SU-DHL-6 (cell line): Measurements from ENCODE around the gene EFCAB11.

ENCODE experiments used
- H2AFZ ChIP-seq: fragments of 200-600 bp; sonication (generic); 2 replicates; pipeline ENCODE4 v1.6.1; 2014; ENCODE audit warnings: low read depth, mild to moderate bottlenecking, moderate library complexity, mixed read lengths, antibody characterized with exemption, low read length; ENCODE audit not compliant: severe bottlenecking
- H3F3A ChIP-seq: fragments of 200-600 bp; shearing (Covaris generic); 2 replicates; pipeline ENCODE4 v1.6.0; 2016; ENCODE audit warnings: antibody characterized with exemption, mild to moderate bottlenecking; ENCODE audit not compliant: insufficient read depth
- H3K27ac ChIP-seq: fragments of 200-600 bp; sonication (generic); 2 replicates; pipeline ENCODE4 v1.5.1; 2016; ENCODE audit warnings: low read depth, mild to moderate bottlenecking, low read length, moderate library complexity, mixed read lengths
- H3K27me3 ChIP-seq: fragments of 200-600 bp; sonication (generic), shearing (Covaris generic); 2 replicates; pipeline ENCODE4 v1.6.0; 2014; ENCODE audit warnings: mild to moderate bottlenecking, low read length
- H3K36me3 ChIP-seq: fragments of 200-600 bp; sonication (generic); 2 replicates; pipeline ENCODE4 v1.6.1; 2014; ENCODE audit warnings: mild to moderate bottlenecking, low read length, mixed read lengths
- H3K4me2 ChIP-seq: fragments of 300-600, 200-600 bp; shearing (Covaris generic), sonication (generic); 2 replicates; pipeline ENCODE4 v1.6.0; 2014; ENCODE audit warnings: low read length, low read depth, mild to moderate bottlenecking; ENCODE audit not compliant: poor library complexity, severe bottlenecking
- H3K4me3 ChIP-seq: fragments of 200-600 bp; sonication (generic); 2 replicates; pipeline ENCODE4 v1.5.1; 2014; ENCODE audit warnings: antibody characterized with exemption, low read length, mild to moderate bottlenecking, mixed read lengths; ENCODE audit not compliant: insufficient read depth, poor library complexity, severe bottlenecking
- H3K79me2 ChIP-seq: fragments of 200-600 bp; sonication (generic); 2 replicates; pipeline ENCODE4 v1.6.1; 2014; ENCODE audit warnings: mild to moderate bottlenecking, low read length, moderate library complexity; ENCODE audit not compliant: insufficient read depth
- H3K9ac ChIP-seq: fragments of 200-600 bp; sonication (generic); 2 replicates; pipeline ENCODE4 v1.7.0; 2014; ENCODE audit warnings: mild to moderate bottlenecking, low read length
- H3K9me2 ChIP-seq: fragments of 200-600 bp; sonication (generic); replicated peaks from 2 replicates; pipeline ENCODE4 v1.6.1; 2014; ENCODE audit warnings: low read length; ENCODE audit not compliant: insufficient read depth
- H3K9me3 ChIP-seq: fragments of 200-600 bp; sonication (generic); 2 replicates; pipeline ENCODE4 v1.6.1; 2014; ENCODE audit warnings: low read length, mixed read lengths; ENCODE audit not compliant: insufficient read depth
- H4K20me1 ChIP-seq: fragments of 200-600 bp; sonication (generic); 2 replicates; pipeline ENCODE4 v1.6.1; 2014; ENCODE audit warnings: low read depth, mild to moderate bottlenecking, antibody characterized with exemption, low read length, moderate library complexity, mixed read lengths
- EZH2phosphoT487 ChIP-seq: fragments of 200-600 bp; sonication (generic), shearing (Covaris generic); conservative IDR thresholded peaks from 2 replicates; pipeline ENCODE4 v1.6.1; 2018; ENCODE audit warnings: mild to moderate bottlenecking, antibody characterized with exemption, low read length, moderate library complexity, mixed read lengths
- TF ChIP-seq, protein P1 (sequence below): fragments of 200-600 bp; sonication (generic); IDR thresholded peaks from one replicate; pipeline ENCODE4 v1.5.1; 2017; ENCODE audit warnings: antibody characterized with exemption, mild to moderate bottlenecking, low read length, moderate library complexity; ENCODE audit not compliant: insufficient read depth, poor library complexity, severe bottlenecking

EFCAB11 gene

DNA sequence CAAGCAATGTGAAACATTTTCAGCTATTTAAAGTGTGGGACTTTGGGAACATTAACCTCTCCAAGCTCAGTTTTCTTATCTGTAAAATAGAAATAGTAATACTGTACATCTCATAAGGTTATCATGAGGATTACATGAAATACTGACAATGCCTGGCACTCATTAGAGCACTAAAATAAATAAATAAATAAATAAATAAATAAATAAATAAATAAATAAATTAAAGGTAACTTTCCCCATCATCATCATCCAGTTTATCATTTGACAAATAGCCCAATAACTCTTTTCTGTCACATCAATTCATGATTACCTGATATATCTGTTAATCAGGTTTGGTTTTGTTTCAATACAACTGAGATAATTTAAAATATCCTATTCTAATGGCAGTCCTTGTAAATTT, 48.5 kb downstream of the EFCAB11 start:
- Histone ChIP-seq H4K20me1 (no peaks in the 10 kb centered on the region), H3K9me3 (no peaks in the 10 kb centered on the region), H3K27ac (no peak overlapping the region), H3K27me3 (no peaks in the 10 kb centered on the region), H3K9ac (no peak overlapping the region), H3K36me3 (no peaks in the 10 kb centered on the region), H3F3A (no peaks in the 10 kb centered on the region), H3K4me2 (no peak overlapping the region), H3K9me2 (no peaks in the 10 kb centered on the region), H2AFZ (no peak overlapping the region), H3K79me2 (no peaks in the 10 kb centered on the region), H3K4me3 (no peak overlapping the region)
- no peak for TF ChIP-seq EZH2phosphoT487
- TF ChIP-seq, protein P1, sequence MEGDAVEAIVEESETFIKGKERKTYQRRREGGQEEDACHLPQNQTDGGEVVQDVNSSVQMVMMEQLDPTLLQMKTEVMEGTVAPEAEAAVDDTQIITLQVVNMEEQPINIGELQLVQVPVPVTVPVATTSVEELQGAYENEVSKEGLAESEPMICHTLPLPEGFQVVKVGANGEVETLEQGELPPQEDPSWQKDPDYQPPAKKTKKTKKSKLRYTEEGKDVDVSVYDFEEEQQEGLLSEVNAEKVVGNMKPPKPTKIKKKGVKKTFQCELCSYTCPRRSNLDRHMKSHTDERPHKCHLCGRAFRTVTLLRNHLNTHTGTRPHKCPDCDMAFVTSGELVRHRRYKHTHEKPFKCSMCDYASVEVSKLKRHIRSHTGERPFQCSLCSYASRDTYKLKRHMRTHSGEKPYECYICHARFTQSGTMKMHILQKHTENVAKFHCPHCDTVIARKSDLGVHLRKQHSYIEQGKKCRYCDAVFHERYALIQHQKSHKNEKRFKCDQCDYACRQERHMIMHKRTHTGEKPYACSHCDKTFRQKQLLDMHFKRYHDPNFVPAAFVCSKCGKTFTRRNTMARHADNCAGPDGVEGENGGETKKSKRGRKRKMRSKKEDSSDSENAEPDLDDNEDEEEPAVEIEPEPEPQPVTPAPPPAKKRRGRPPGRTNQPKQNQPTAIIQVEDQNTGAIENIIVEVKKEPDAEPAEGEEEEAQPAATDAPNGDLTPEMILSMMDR = no peak

DNA sequence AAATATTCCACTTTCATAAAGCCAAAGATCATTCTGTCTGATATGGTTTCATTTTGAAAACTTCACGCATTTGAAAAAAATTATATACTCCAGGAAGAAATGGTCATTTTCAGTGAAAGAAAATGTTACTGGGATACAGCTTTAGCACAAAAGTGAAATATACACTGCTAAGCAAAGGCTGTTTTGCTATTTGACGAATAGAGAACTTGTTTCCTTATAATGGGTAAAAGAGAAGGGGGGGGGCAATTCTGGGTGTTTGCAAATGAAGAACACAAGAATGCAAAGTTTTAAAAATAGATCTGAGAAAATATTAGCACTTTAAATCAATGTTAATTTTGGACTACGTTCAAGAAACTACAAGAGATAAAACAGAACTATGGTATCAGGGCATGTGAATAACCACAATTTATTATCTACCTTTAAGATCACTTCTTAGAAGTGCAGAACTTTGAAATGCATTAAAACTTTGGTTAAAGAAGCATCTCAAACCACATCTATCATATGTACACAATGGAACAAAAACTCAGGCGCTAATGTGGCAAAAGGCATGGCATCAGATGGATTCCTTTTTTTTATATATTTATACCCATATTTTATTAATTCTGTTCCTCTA, 51.1 kb downstream of the EFCAB11 start:
- Histone ChIP-seq H3K9me3 (no peaks in the 10 kb centered on the region), H3K27me3 (no peaks in the 10 kb centered on the region), H3K4me2 (no peak overlapping the region), H3K9ac (no peak overlapping the region), H4K20me1 (no peaks in the 10 kb centered on the region), H2AFZ (no peak overlapping the region), H3K9me2 (no peaks in the 10 kb centered on the region), H3F3A (no peaks in the 10 kb centered on the region), H3K79me2 (no peaks in the 10 kb centered on the region), H3K27ac (no peak overlapping the region), H3K36me3 (no peaks in the 10 kb centered on the region), H3K4me3 (no peak overlapping the region)
- TF ChIP-seq, protein P1 = no peak
- TF ChIP-seq EZH2phosphoT487 = no peak

DNA sequence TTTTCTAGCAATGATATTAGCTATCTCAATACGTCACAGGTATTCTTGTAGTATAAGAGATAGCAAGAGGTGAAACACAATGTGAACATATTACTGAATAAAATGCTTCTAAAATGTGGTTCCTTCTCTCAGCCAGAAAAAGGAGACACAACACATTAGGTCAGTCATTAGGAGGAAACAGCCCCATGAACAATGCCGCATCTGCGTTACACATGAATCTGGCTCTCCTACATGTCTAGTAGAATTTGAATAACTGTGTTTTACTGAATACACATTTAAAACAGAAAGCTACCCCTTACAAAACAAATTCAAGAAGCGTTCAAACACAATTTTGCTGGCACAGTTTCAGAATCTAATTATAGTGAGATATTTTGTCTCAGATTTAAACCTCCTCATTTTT, 51.6 kb downstream of the EFCAB11 start:
- no peak for TF ChIP-seq EZH2phosphoT487
- TF ChIP-seq, protein P1 = no peak
- H3F3A ChIP-seq = no peaks in the 10 kb centered on the region
- no peaks in the 10 kb centered on the region for H3K9me2 ChIP-seq
- no peaks in the 10 kb centered on the region for H3K9me3 ChIP-seq
- H2AFZ ChIP-seq = no peak overlapping the region
- H3K9ac ChIP-seq = no peak overlapping the region
- no peak overlapping the region for H3K4me3 ChIP-seq
- no peak overlapping the region for H3K4me2 ChIP-seq
- no peaks in the 10 kb centered on the region for H3K79me2 ChIP-seq
- no peaks in the 10 kb centered on the region for H4K20me1 ChIP-seq
- no peaks in the 10 kb centered on the region for H3K27me3 ChIP-seq
- H3K36me3 ChIP-seq = no peaks in the 10 kb centered on the region
- no peak overlapping the region for H3K27ac ChIP-seq
